Stimulated activated CD4-positive, alpha-beta T cell treated with anti-CD3 and anti-CD28 coated beads, Interleukin-4, amount 100 ng/mL, for 1 hour (primary cell): ENCODE measurements around the gene CDCA3.

Experiments
- DNase-seq: peaks from one replicate; pipeline ENCODE4 v3.0.0-alpha.2; 2020

CDCA3 gene

GRCh38 chr12:6852651-6853354, 1.7 kb upstream of the CDCA3 start:
- peak; percentile 70 for DNase-seq

- DNase-seq, result peak; percentile 96
Observed at GRCh38 chr12:6851921-6852650, 1.0 kb upstream of the CDCA3 start, which contains the start of gene USP5. Gene USP5, plus strand, starts transcription at chr12:6852150. Its CDS starts 30 bp downstream, at chr12:6852180.

GRCh38 chr12:6850796-6851152, 312 bp downstream of the CDCA3 start:
- no peak for DNase-seq

- DNase-seq, result no peak
Observed at GRCh38 chr12:6849976-6850560, 1.0 kb downstream of the CDCA3 start.

GRCh38 chr12:6849427-6849826, 1.7 kb downstream of the CDCA3 start:
- no peak for DNase-seq

GRCh38 chr12:6847676-6848075, 3.4 kb downstream of the CDCA3 start:
- no peak for DNase-seq

GRCh38 chr12:6846316-6846869, 4.7 kb downstream of the CDCA3 start:
- DNase-seq, result no peak

- DNase-seq, result no peak
Observed at GRCh38 chr12:6845395-6845794, 5.7 kb downstream of the CDCA3 start.

- no peak for DNase-seq
Observed at GRCh38 chr12:6843118-6843902, 7.8 kb downstream of the CDCA3 start.

- no peak for DNase-seq
Observed at GRCh38 chr12:6842075-6842474, 9.0 kb downstream of the CDCA3 start.

GRCh38 chr12:6840761-6841515, 10.1 kb downstream of the CDCA3 start, which contains the start of gene GNB3:
Gene GNB3, plus strand, starts transcription at chr12:6840925. Its CDS starts 363 bp downstream, at chr12:6841288.
- no peak for DNase-seq

GRCh38 chr12:6840330-6840729, 10.8 kb downstream of the CDCA3 start:
- DNase-seq, result no peak

- DNase-seq, result no peak
Observed at GRCh38 chr12:6839482-6840201, 11.4 kb downstream of the CDCA3 start.

GRCh38 chr12:6838854-6839253, 12.2 kb downstream of the CDCA3 start:
- no peak for DNase-seq

GRCh38 chr12:6837370-6838060, 13.6 kb downstream of the CDCA3 start:
- DNase-seq, result no peak

GRCh38 chr12:6836851-6837250, 14.2 kb downstream of the CDCA3 start:
- DNase-seq, result no peak

GRCh38 chr12:6834873-6835272, 16.2 kb downstream of the CDCA3 start:
- DNase-seq, result no peak

- no peak for DNase-seq
Observed at GRCh38 chr12:6834254-6834653, 16.8 kb downstream of the CDCA3 start.

GRCh38 chr12:6833189-6833890, 17.7 kb downstream of the CDCA3 start:
- DNase-seq, result no peak

GRCh38 chr12:6832125-6832524, 19.0 kb downstream of the CDCA3 start:
- DNase-seq, result no peak
